PFSK-1 (cell line): ENCODE data around the gene CACNA1B.

Experiments used
- FOXP2 ChIP-seq: optimal IDR thresholded peaks from 2 replicates; pipeline ENCODE3; 2011; ENCODE audit warnings: borderline replicate concordance, control low read depth, inconsistent platforms; ENCODE audit not compliant: insufficient read depth; ENCODE audit errors: extremely low read length, extremely low read depth
- POLR2AphosphoS5 ChIP-seq: IDR thresholded peaks from 2 replicates; pipeline ENCODE4 v1.6.1; 2012; ENCODE audit warnings: low read depth, mild to moderate bottlenecking, control low read depth, low read length, moderate library complexity
- REST ChIP-seq, 2 experiments: IDR thresholded peaks; 2 replicates each; pipeline versions ENCODE4 v1.6.1 to v1.8.0; 2011 to 2012; ENCODE audit warnings: low read depth in 2 of 2, low read length in 2 of 2, control low read depth in 1 of 2, inconsistent platforms in 1 of 2, mild to moderate bottlenecking in 1 of 2, moderate library complexity in 1 of 2; ENCODE audit not compliant: insufficient read depth in 1 of 2
- SIN3A ChIP-seq: IDR thresholded peaks from 2 replicates; pipeline ENCODE4 v1.6.1; 2012; ENCODE audit warnings: mild to moderate bottlenecking, low read length, moderate library complexity, borderline replicate concordance; ENCODE audit not compliant: insufficient read depth
- TAF1 ChIP-seq: IDR thresholded peaks from 2 replicates; pipeline ENCODE4 v1.6.1; 2012; ENCODE audit warnings: low read length, control low read depth, borderline replicate concordance; ENCODE audit not compliant: insufficient read depth

Gene CACNA1B

GRCh38 chr9:138077898-138078540 lies 200.4 kb downstream of the CACNA1B start:
- TF ChIP-seq SIN3A, result no peak
- no peak for TF ChIP-seq TAF1
- no peak for TF ChIP-seq REST (IDR thresholded peaks at IDR 0.05; ENCODE audit: insufficient read depth in 1 of 2, low read depth in 2 of 2, low read length in 2 of 2)
- no peak for TF ChIP-seq POLR2AphosphoS5
- no peak for TF ChIP-seq FOXP2

DNA sequence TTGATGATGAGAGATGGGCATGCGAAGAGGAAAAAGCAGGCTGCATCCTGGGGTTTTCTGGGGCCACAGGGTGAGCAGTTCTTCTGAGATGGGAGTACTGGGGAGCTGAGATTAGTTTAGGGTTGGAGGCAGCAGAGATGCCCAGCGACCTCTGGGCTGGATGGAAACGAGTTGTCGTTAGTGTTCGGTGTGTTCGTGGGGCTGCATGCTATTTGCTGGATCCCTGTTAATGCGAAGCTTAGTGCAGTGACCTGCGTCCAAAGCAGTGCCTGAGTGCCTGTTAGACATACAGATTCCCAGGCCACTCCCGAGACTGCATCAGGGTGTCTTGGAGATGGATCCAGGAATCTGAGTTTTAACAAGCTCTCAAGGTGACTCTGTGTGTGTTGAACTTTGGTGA lies 201.3 kb downstream of the CACNA1B start:
- TF ChIP-seq REST (IDR thresholded peaks at IDR 0.05; ENCODE audit: insufficient read depth in 1 of 2, low read depth in 2 of 2, low read length in 2 of 2) (no peak), SIN3A (no peak), POLR2AphosphoS5 (no peak), TAF1 (no peak), FOXP2 (no peak)

GRCh38 chr9:138080979-138081378 lies 203.4 kb downstream of the CACNA1B start:
- no peak for TF ChIP-seq FOXP2
- no peak for TF ChIP-seq SIN3A
- no peak for TF ChIP-seq REST (IDR thresholded peaks at IDR 0.05; ENCODE audit: insufficient read depth in 1 of 2, low read depth in 2 of 2, low read length in 2 of 2)
- no peak for TF ChIP-seq POLR2AphosphoS5
- TF ChIP-seq TAF1, result no peak

DNA sequence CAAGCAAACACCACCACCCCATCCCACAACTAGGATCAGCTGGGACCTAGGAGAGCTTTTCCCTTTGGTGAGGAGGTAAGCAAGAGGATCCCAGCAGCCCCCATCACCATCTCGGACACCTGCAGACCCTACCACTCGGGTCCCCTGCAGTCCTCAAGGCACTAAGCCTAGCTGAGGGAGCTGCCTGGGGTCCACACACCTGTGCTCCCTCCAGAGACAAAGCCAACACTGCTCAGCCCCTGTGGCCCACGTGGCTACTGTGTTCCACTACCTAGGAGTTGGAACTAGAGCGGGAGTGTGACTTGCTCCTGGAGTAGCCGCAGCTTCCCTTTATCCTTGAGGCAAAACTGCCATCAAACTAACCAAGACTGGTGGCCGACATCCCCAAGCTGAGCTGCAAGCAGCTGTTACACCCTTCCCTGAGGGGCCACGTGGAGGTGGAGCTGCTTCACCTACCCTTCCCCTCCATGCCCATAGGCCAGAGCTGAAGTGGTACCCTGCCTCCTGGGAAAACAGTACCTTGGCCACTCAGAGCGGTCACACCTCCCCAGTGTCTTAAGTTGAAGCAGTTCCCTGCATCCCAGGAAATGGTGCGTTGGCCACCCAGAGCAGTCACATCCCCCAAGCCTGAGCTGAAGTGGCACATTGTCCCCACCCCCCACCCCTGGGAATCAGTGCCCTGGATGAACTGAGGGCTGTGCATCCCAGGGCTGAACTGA lies 205.5 kb downstream of the CACNA1B start:
- no peak for TF ChIP-seq FOXP2
- TF ChIP-seq POLR2AphosphoS5, result no peak
- TF ChIP-seq TAF1, result no peak
- TF ChIP-seq REST (IDR thresholded peaks at IDR 0.05; ENCODE audit: insufficient read depth in 1 of 2, low read depth in 2 of 2, low read length in 2 of 2), result no peak
- no peak for TF ChIP-seq SIN3A
